Neural progenitor cell (in vitro differentiated cells): Measurements from ENCODE around the gene C1orf50. TPM values are rescaled to one million over a fixed set of nuclear protein-coding genes. Genes with fewer than 3 reads are reported as not detected.

ENCODE experiments used
- DNase-seq: peaks from one replicate; pipeline ENCODE4 v3.0.0-alpha.2; 2016; ENCODE audit warnings: low spot score
- H2AFZ ChIP-seq: fragments of 200-600 bp; sonication (generic); replicated peaks from 2 replicates; pipeline ENCODE4 v1.6.1; 2016; ENCODE audit warnings: antibody characterized with exemption
- H3F3A ChIP-seq: fragments of 200-600 bp; sonication (generic); 2 replicates; pipeline ENCODE4 v1.6.1; 2016; ENCODE audit warnings: antibody characterized with exemption, low read depth
- H3K27ac ChIP-seq: fragments of 200-600 bp; sonication (generic); 2 replicates; pipeline ENCODE4 v1.5.1; 2016; ENCODE audit warnings: mild to moderate bottlenecking
- H3K27me3 ChIP-seq: fragments of 200-600 bp; sonication (generic); 2 replicates; pipeline ENCODE4 v1.6.1; 2016; ENCODE audit warnings: mild to moderate bottlenecking, moderate library complexity
- H3K36me3 ChIP-seq: fragments of 200-600 bp; sonication (generic); 2 replicates; pipeline ENCODE4 v1.5.1; 2016
- H3K4me1 ChIP-seq: fragments of 200-600 bp; sonication (generic); 2 replicates; pipeline ENCODE4 v1.6.1; 2016; ENCODE audit warnings: mixed run types
- H3K4me2 ChIP-seq: fragments of 200-600 bp; sonication (generic); 2 replicates; pipeline ENCODE4 v1.6.1; 2016
- H3K4me3 ChIP-seq: fragments of 200-600 bp; sonication (generic); 2 replicates; pipeline ENCODE4 v1.5.1; 2016
- H3K79me2 ChIP-seq: fragments of 200-600 bp; sonication (generic); 2 replicates; pipeline ENCODE4 v1.6.1; 2016; ENCODE audit warnings: low read depth
- H3K9ac ChIP-seq: fragments of 200-600 bp; sonication (generic); 2 replicates; pipeline ENCODE4 v1.6.1; 2016
- H3K9me3 ChIP-seq: fragments of 200-600 bp; sonication (generic); 2 replicates; pipeline ENCODE4 v1.5.1; 2016; ENCODE audit warnings: low read depth
- H4K20me1 ChIP-seq: fragments of 200-600 bp; sonication (generic); 2 replicates; pipeline ENCODE4 v1.6.1; 2016; ENCODE audit warnings: low read depth
- H3K27ac Mint-ChIP-seq: 3 replicates; pipeline ENCODE4 v1.8.0; 2021; ENCODE audit warnings: mixed read lengths
- H3K27me3 Mint-ChIP-seq: 2 replicates; pipeline ENCODE4 v1.8.0; 2022; ENCODE audit warnings: low read depth, mild to moderate bottlenecking, inconsistent platforms, moderate library complexity, mixed read lengths; ENCODE audit not compliant: insufficient read depth
- H3K36me3 Mint-ChIP-seq: 3 replicates; pipeline ENCODE4 v1.8.0; 2021; ENCODE audit warnings: mixed read lengths
- H3K4me1 Mint-ChIP-seq: 3 replicates; pipeline ENCODE4 v1.8.0; 2021; ENCODE audit warnings: mixed read lengths
- H3K4me3 Mint-ChIP-seq: 3 replicates; pipeline ENCODE4 v1.8.0; 2021; ENCODE audit warnings: mild to moderate bottlenecking, moderate library complexity, mixed read lengths
- H3K9me3 Mint-ChIP-seq: 3 replicates; pipeline ENCODE4 v1.8.0; 2020; ENCODE audit warnings: mixed read lengths
- CTCF ChIP-seq: fragments of 200-600 bp; sonication (generic); IDR thresholded peaks from 2 replicates; pipeline ENCODE4 v1.5.1; 2017; ENCODE audit warnings: antibody characterized with exemption, mild to moderate bottlenecking
- EZH2 ChIP-seq: fragments of 200-600 bp; sonication (generic); IDR thresholded peaks from 2 replicates; pipeline ENCODE4 v1.6.1; 2017; ENCODE audit warnings: antibody characterized with exemption, mild to moderate bottlenecking, moderate library complexity
- EZH2phosphoT487 ChIP-seq: fragments of 200-600 bp; sonication (generic); IDR thresholded peaks from 2 replicates; pipeline ENCODE4 v1.6.1; 2017; ENCODE audit warnings: antibody characterized with exemption
- total RNA-seq: library from RNA; depleted of rRNA; stranded (reverse); fragments of >200 nt; gene quantifications from 2 replicates; pipeline ENCODE4 v1.2.3, GENCODE V29; 2015; ENCODE audit warnings: low replicate concordance

The C1orf50 gene
- total RNA-seq, 1 donor from 2014 or later, result 19.0 TPM

DNA sequence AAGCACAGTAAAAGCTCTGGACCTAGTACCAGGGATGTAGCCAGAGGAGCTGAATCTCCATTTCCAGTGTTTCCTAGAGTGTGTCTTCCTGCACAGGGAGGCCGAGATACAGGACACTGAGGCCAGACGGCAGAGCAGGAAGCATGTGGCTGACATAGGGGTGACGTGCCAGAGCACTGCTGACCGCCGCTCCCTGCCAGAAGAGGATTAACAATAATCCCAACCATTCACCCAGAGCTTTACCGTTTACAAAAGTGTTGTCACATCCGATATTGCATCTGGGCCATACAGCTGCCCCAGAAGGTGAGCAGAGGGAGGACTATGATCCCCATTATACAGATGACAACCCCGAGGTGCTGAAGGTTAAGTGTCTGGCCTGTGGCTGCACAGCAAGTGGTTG lies 21.2 kb upstream of the C1orf50 start:
- no peaks in the 10 kb centered on the region for H3K36me3 ChIP-seq
- Mint-ChIP-seq H3K27me3 (peaks cover 10% of the 10 kb centered on the region), H3K36me3 (peaks cover 37% of the 10 kb centered on the region)

GRCh38 chr1:42746436-42747105 lies 20.5 kb upstream of the C1orf50 start:
- Histone ChIP-seq H3K9ac (no peak overlapping the region), H2AFZ (no peak overlapping the region), H3K4me2 (no peak overlapping the region), H3K36me3 (peaks cover 1% of the 10 kb centered on the region), H3F3A (peaks cover under 1% of the 10 kb centered on the region), H3K4me1 (no peaks in the 10 kb centered on the region), H3K27me3 (no peaks in the 10 kb centered on the region), H3K79me2 (no peaks in the 10 kb centered on the region), H3K9me3 (no peaks in the 10 kb centered on the region), H4K20me1 (no peaks in the 10 kb centered on the region), H3K27ac (no peak overlapping the region), H3K4me3 (no peak overlapping the region)
- Mint-ChIP-seq H3K4me3 (no peak overlapping the region), H3K4me1 (peaks cover 20% of the 10 kb centered on the region), H3K36me3 (peaks cover 38% of the 10 kb centered on the region), H3K27ac (no peak overlapping the region), H3K9me3 (peaks cover 4% of the 10 kb centered on the region), H3K27me3 (peaks cover 10% of the 10 kb centered on the region)
- DNase-seq, result no peak
- TF ChIP-seq EZH2phosphoT487, result no peak
- TF ChIP-seq EZH2, result no peak
- no peak for TF ChIP-seq CTCF

More for the DNA sequence above, 21.2 kb upstream of the C1orf50 start:
- Histone ChIP-seq H3F3A (peaks cover 6% of the 10 kb centered on the region), H4K20me1 (no peaks in the 10 kb centered on the region), H3K4me1 (peaks cover 6% of the 10 kb centered on the region), H3K4me3 (no peak overlapping the region), H3K79me2 (no peaks in the 10 kb centered on the region), H3K9me3 (no peaks in the 10 kb centered on the region), H2AFZ (no peak overlapping the region), H3K4me2 (no peak overlapping the region), H3K27me3 (no peaks in the 10 kb centered on the region), H3K9ac (no peak overlapping the region), H3K27ac (no peak overlapping the region)
- no peak for DNase-seq
- Mint-ChIP-seq H3K4me1 (peaks cover 22% of the 10 kb centered on the region), H3K27ac (no peak overlapping the region), H3K4me3 (peak overlapping the region; percentile 60), H3K9me3 (peaks cover 3% of the 10 kb centered on the region)
- no peak for TF ChIP-seq EZH2
- TF ChIP-seq EZH2phosphoT487, result no peak
- no peak for TF ChIP-seq CTCF

DNA sequence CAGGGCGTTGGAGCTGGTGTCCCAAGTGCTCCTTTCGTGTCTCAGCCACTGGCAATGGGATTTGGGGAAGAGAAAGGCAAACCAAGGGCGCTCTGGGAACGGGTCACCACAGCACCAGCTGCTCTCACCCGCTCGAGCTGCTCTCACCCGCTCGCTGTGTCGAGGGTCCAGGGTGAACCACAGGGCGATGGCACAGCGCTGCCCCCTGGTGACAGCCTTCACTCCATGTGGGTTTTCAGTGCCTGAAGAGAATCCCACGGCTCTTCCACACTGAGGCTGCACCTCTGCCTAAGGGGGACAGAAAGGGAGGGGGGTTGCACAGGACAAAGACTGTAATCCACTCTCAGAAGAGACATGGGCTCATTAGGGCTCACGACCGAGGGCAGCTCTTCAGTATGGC lies 19.9 kb upstream of the C1orf50 start:
- Mint-ChIP-seq H3K9me3 (peaks cover 8% of the 10 kb centered on the region), H3K4me3 (no peak overlapping the region), H3K27me3 (peaks cover 8% of the 10 kb centered on the region), H3K36me3 (peaks cover 44% of the 10 kb centered on the region), H3K27ac (no peak overlapping the region), H3K4me1 (peaks cover 16% of the 10 kb centered on the region)
- Histone ChIP-seq H4K20me1 (no peaks in the 10 kb centered on the region), H3K4me3 (no peak overlapping the region), H3K9me3 (no peaks in the 10 kb centered on the region), H3K27me3 (no peaks in the 10 kb centered on the region), H3K27ac (no peak overlapping the region), H3K9ac (no peak overlapping the region), H3K36me3 (peaks cover 7% of the 10 kb centered on the region), H3K4me2 (no peak overlapping the region), H3F3A (no peaks in the 10 kb centered on the region), H3K4me1 (no peaks in the 10 kb centered on the region), H3K79me2 (no peaks in the 10 kb centered on the region), H2AFZ (no peak overlapping the region)
- peak; percentile 71 for DNase-seq
- TF ChIP-seq CTCF (peak; percentile 71), EZH2phosphoT487 (no peak), EZH2 (no peak)
